Measurements from ENCODE around the gene SH3GL1. TPM values are rescaled to one million over a fixed set of nuclear protein-coding genes. Genes with fewer than 3 reads are reported as not detected.

SH3GL1 gene
- total and polyA plus RNA-seq, 2 experiments from 2014 or later = 92.8 to 97.9 TPM

- Histone ChIP-seq H3K36me3 (no peaks in the 10 kb centered on the region), H3K4me3 (no peak overlapping the region), H3K27ac (no peak overlapping the region), H3K4me1 (ENCODE audit: low read depth) (peaks cover 28% of the 10 kb centered on the region), H3K9me3 (ENCODE audit: low read depth) (no peaks in the 10 kb centered on the region), H3K27me3 (no peaks in the 10 kb centered on the region)
- no peak for DNase-seq (ENCODE audit: low read depth in 1 of 2, low spot score in 1 of 2)
- TF ChIP-seq, protein P1, sequence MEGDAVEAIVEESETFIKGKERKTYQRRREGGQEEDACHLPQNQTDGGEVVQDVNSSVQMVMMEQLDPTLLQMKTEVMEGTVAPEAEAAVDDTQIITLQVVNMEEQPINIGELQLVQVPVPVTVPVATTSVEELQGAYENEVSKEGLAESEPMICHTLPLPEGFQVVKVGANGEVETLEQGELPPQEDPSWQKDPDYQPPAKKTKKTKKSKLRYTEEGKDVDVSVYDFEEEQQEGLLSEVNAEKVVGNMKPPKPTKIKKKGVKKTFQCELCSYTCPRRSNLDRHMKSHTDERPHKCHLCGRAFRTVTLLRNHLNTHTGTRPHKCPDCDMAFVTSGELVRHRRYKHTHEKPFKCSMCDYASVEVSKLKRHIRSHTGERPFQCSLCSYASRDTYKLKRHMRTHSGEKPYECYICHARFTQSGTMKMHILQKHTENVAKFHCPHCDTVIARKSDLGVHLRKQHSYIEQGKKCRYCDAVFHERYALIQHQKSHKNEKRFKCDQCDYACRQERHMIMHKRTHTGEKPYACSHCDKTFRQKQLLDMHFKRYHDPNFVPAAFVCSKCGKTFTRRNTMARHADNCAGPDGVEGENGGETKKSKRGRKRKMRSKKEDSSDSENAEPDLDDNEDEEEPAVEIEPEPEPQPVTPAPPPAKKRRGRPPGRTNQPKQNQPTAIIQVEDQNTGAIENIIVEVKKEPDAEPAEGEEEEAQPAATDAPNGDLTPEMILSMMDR (IDR thresholded peaks at IDR 0.05; ENCODE audit: low read depth, low read length) = no peak
These were observed 28.8 kb downstream of the SH3GL1 start for GRCh38 chr19:4371247-4372164.

DNA sequence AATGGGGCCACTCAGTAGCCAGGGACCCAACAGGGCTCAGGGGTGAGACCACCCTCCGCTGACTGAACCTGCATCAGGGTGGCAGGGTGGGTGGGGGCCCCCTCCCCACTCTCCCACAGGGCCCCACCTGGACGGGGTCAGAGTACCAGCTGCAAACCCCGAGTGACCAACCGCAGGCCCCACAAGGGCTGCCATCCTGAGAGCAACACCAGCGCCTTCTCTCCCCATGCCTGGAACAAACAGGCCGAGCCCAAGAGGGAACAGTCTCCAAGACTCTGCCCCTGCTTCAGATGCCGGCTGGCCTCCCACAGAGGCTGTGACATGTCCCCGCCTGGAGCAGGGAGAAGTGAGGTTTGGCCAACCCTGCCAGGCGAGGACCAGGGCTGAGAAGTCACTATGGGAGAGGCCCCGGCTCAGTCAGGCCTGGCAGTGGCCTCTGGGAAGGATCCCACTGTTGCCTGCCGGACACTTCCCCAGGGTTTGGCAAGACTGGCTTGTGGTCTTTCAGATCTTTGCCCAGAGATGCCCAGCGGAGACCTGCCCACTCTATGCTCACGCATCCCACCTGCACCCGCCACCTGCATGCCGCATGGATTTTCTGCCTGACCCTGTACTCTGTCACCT is 29.8 kb downstream of the SH3GL1 start:
- peaks cover 19% of the 10 kb centered on the region for H3K4me1 ChIP-seq (ENCODE audit: low read depth)
- H3K4me3 ChIP-seq = no peak overlapping the region
- H3K27ac ChIP-seq = no peak overlapping the region
- no peak for DNase-seq (ENCODE audit: low read depth in 1 of 2, low spot score in 1 of 2)
- H3K27me3 ChIP-seq = no peaks in the 10 kb centered on the region
- H3K36me3 ChIP-seq = no peaks in the 10 kb centered on the region
- no peaks in the 10 kb centered on the region for H3K9me3 ChIP-seq (ENCODE audit: low read depth)
- TF ChIP-seq, protein P1 (IDR thresholded peaks at IDR 0.05; ENCODE audit: low read depth, low read length) = no peak

DNA sequence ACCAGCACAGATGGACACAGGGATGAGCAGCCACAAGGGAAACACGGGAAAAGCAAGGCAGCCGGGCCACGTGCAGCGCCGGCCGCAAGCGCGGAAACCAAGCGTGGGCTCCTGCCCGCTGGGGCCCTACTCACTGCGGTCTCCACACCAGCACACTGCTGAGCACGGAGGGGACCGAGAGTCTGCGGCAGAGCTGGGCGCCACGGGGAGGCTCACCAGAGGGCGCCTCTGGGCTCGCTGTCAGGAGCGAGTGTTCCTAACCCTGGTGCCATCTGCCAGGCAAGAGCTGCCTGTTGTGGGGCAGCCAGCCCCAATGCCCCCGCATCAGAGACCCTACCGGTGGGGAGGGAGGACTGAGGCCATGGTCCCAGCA is 30.5 kb downstream of the SH3GL1 start:
- H3K4me3 ChIP-seq = no peak overlapping the region
- peaks cover 12% of the 10 kb centered on the region for H3K4me1 ChIP-seq (ENCODE audit: low read depth)
- no peak overlapping the region for H3K27ac ChIP-seq
- TF ChIP-seq, protein P1 (IDR thresholded peaks at IDR 0.05; ENCODE audit: low read depth, low read length) = peak; percentile 29
- H3K9me3 ChIP-seq (ENCODE audit: low read depth) = no peaks in the 10 kb centered on the region
- DNase-seq (ENCODE audit: low read depth in 1 of 2, low spot score in 1 of 2) = peak in 1 of 2 donors; percentile 55
- H3K36me3 ChIP-seq = peaks cover 3% of the 10 kb centered on the region
- H3K27me3 ChIP-seq = no peaks in the 10 kb centered on the region

DNA sequence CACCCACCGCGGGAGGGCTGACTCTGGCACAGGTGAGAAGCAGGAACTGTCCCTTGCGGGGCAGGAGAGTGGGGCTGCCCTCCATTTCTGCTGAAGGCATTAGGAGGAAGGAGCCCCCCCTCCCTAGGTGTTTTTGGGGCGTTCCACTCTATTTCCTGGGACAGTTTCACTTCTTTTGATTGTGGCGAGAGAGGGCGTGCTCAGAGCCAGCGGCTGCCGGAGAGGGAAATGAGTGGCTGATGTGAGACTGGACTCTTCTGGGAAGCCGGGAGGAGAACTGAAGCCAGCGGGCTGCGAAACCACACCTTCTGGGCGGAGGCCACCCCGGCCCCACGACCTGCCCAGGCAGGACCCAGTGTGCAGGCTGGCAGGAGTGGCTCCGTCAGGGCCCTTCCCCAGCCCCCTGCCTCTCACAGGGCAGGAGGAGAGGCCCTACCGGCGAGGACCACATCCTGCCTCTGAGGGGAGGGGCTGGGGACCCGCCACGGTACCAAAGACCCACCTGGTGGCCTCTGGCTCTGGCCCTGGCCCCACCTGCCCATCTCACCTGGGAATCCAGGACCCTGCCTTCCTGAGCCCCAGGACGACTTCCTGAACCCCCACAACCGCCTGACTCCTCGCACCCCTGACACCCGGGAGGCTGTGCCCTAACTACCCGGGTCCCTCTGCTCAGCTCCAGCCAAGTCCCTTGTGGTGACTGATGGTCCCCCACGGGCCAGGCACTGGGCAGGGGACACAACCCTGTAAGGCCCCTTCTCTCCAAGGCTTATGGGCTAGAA is 31.0 kb downstream of the SH3GL1 start:
- peaks cover 3% of the 10 kb centered on the region for H3K36me3 ChIP-seq
- peaks cover 7% of the 10 kb centered on the region for H3K4me1 ChIP-seq (ENCODE audit: low read depth)
- H3K27ac ChIP-seq = no peak overlapping the region
- H3K9me3 ChIP-seq (ENCODE audit: low read depth) = no peaks in the 10 kb centered on the region
- no peak overlapping the region for H3K4me3 ChIP-seq
- TF ChIP-seq, protein P1 (IDR thresholded peaks at IDR 0.05; ENCODE audit: low read depth, low read length) = no peak
- H3K27me3 ChIP-seq = no peaks in the 10 kb centered on the region
- no peak for DNase-seq (ENCODE audit: low read depth in 1 of 2, low spot score in 1 of 2)

- Histone ChIP-seq H3K4me1 (ENCODE audit: low read depth) (no peaks in the 10 kb centered on the region), H3K36me3 (peaks cover 10% of the 10 kb centered on the region), H3K9me3 (ENCODE audit: low read depth) (no peaks in the 10 kb centered on the region), H3K27ac (no peak overlapping the region), H3K27me3 (no peaks in the 10 kb centered on the region), H3K4me3 (no peak overlapping the region)
- TF ChIP-seq, protein P1 (IDR thresholded peaks at IDR 0.05; ENCODE audit: low read depth, low read length) = no peak
- DNase-seq (ENCODE audit: low read depth in 1 of 2, low spot score in 1 of 2) = peak in 1 of 2 donors; percentile 43
These were observed 32.1 kb downstream of the SH3GL1 start for GRCh38 chr19:4368128-4368820.

Data from cardiac muscle cell (in vitro differentiated cells and primary cell).